Endothelial cell of umbilical vein (primary cell): ENCODE measurements around the gene ASB1.

Experiments used
- EZH2 ChIP-seq: IDR thresholded peaks from 2 replicates; pipeline ENCODE4 v1.6.1; 2012; ENCODE audit warnings: borderline replicate concordance, low read depth, mild to moderate bottlenecking, moderate library complexity, low read length, inconsistent platforms; ENCODE audit not compliant: severe bottlenecking
- GATA2 ChIP-seq: IDR thresholded peaks from 2 replicates; pipeline ENCODE4 v1.7.0; 2011; ENCODE audit warnings: low read depth, mild to moderate bottlenecking, moderate library complexity, mixed read lengths, low read length; ENCODE audit not compliant: insufficient read length, insufficient read depth
- MYC ChIP-seq: IDR thresholded peaks from one replicate; pipeline ENCODE4 v1.6.1; 2011; ENCODE audit warnings: mild to moderate bottlenecking, low read depth, low read length
- POLR2A ChIP-seq: IDR thresholded peaks from 2 replicates; pipeline ENCODE4 v1.6.1; 2012; ENCODE audit warnings: low read depth, mild to moderate bottlenecking, control low read depth, low read length
- POLR2AphosphoS5 ChIP-seq: IDR thresholded peaks from 2 replicates; pipeline ENCODE4 v1.6.1; 2012; ENCODE audit warnings: low read depth, mild to moderate bottlenecking, control low read depth, low read length, moderate library complexity; ENCODE audit not compliant: insufficient read depth
- TF ChIP-seq, protein P1 (sequence below), 2 donors: IDR thresholded peaks; 1 replicate in 1 of 2; 2 replicates in 1 of 2; pipeline ENCODE4 v1.5.1; 2011; ENCODE audit warnings: low read length in 2 of 2, mild to moderate bottlenecking in 2 of 2, moderate library complexity in 2 of 2, control low read depth in 1 of 2, inconsistent platforms in 1 of 2, low read depth in 1 of 2; ENCODE audit not compliant: insufficient read depth in 1 of 2; ENCODE audit errors: extremely low read depth in 1 of 2
- TF ChIP-seq, protein P2 (sequence below): IDR thresholded peaks from 2 replicates; pipeline ENCODE4 v1.6.1; 2011; ENCODE audit not compliant: insufficient read depth, insufficient read length

DNA sequence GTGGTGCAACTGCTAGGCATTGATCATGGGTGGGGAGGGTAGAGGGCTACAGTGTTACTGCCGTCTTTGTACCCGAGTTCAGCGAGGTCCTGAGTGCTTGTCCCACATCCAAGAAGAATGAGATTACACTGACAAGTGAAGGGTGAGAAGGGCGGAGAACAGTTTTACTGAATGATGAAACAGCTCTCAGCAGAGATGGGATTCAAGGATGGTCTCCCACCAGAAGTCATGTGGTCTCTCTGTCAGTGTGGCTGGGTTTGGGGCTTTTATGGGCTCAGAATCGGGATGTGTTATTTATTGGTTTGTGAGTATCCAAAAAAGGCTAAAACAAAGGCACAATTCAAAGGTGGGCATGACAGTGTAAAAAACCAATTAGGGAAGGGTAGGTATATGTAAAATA lies 10.8 kb upstream of the ASB1 start:
- TF ChIP-seq, protein P1, sequence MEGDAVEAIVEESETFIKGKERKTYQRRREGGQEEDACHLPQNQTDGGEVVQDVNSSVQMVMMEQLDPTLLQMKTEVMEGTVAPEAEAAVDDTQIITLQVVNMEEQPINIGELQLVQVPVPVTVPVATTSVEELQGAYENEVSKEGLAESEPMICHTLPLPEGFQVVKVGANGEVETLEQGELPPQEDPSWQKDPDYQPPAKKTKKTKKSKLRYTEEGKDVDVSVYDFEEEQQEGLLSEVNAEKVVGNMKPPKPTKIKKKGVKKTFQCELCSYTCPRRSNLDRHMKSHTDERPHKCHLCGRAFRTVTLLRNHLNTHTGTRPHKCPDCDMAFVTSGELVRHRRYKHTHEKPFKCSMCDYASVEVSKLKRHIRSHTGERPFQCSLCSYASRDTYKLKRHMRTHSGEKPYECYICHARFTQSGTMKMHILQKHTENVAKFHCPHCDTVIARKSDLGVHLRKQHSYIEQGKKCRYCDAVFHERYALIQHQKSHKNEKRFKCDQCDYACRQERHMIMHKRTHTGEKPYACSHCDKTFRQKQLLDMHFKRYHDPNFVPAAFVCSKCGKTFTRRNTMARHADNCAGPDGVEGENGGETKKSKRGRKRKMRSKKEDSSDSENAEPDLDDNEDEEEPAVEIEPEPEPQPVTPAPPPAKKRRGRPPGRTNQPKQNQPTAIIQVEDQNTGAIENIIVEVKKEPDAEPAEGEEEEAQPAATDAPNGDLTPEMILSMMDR (IDR thresholded peaks at IDR 0.05; ENCODE audit: extremely low read depth in 1 of 2, insufficient read depth in 1 of 2, low read depth in 1 of 2, low read length in 2 of 2) = no peak
- TF ChIP-seq MYC (no peak), POLR2AphosphoS5 (no peak), GATA2 (no peak), POLR2A (no peak), EZH2 (no peak)
- TF ChIP-seq, protein P2, sequence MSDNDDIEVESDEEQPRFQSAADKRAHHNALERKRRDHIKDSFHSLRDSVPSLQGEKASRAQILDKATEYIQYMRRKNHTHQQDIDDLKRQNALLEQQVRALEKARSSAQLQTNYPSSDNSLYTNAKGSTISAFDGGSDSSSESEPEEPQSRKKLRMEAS = no peak
